Stimulated activated CD4-positive, alpha-beta T cell treated with anti-CD3 and anti-CD28 coated beads, TNF-alpha, amount 100 ng/mL, for 48 hours (primary cell): ENCODE measurements around the gene PRAMEF2.
"Not testable (repeated sequence)": the region's sequence is repeated elsewhere in the genome, so short reads cannot be mapped to it uniquely, and the experiment has no call there.

Experiments
- DNase-seq, 3 donors: peaks; one replicate each; pipeline ENCODE4 v3.0.0-alpha.2; 2020; ENCODE audit warnings: low read depth in 3 of 3

The PRAMEF2 gene

GRCh38 chr1:12856786-12857185 lies at the start of gene PRAMEF2:
PRAMEF2 (plus strand) TSS chr1:12857086; CDS start chr1:12859010, 1,924 bp downstream.
- DNase-seq: not testable (repeated sequence)

DNA sequence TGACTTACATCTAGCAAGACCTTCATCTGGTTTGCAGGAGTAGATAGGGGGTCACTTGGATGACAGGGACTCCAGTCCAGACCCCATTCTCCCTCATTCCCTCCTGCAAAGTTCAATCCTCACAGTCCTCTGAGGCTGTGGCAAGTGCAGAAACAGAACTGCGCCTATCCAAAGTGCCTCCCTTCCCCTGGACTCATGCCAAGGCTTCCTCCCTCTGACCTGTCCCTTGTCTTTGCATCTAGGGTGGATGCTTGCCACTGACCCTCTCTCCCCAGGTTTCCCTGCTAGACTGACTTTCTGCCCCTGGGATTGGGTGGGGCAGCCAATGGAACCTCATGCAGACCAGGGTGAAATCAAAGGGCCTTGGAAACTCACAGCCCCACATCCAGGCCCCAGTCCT lies 47.0 kb upstream of the PRAMEF2 start:
- no peak for DNase-seq

GRCh38 chr1:12810691-12811408 lies 46.0 kb upstream of the PRAMEF2 start:
- DNase-seq: no peak

- no peak for DNase-seq
These were observed 45.5 kb upstream of the PRAMEF2 start for GRCh38 chr1:12811409-12811784.

DNA sequence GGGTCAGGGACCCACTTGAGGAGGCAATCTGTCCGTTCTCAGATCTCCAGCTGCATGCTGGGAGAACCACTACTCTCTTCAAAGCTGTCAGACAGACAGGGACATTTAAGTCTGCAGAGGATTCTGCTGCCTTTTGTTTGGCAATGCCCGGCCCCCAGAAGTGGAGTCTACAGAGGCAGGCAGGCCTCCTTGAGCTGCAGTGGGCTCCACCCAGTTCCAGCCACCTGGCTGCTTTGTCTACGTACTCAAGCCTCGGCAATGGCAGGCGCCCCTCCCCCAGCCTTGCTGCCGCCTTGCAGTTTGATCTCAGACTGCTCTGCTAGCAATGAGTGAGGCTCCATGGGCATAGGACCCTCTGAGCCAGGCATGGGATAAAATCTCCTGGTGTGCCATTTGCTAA lies 37.8 kb upstream of the PRAMEF2 start:
- DNase-seq: not testable (repeated sequence)

GRCh38 chr1:12831310-12831709 lies 25.6 kb upstream of the PRAMEF2 start, which contains the start of gene PRAMEF11:
PRAMEF11 (minus strand) TSS chr1:12831410; CDS start chr1:12828789, 2,621 bp downstream.
- not testable (repeated sequence) for DNase-seq

- not testable (repeated sequence) for DNase-seq
These were observed 23.6 kb upstream of the PRAMEF2 start for GRCh38 chr1:12833251-12833650.

- DNase-seq: not testable (repeated sequence)
These were observed 8.3 kb upstream of the PRAMEF2 start, which contains the start of gene HNRNPCL1 for GRCh38 chr1:12848620-12849019. HNRNPCL1 (minus strand) TSS chr1:12848720; CDS start chr1:12848289, 431 bp downstream.

GRCh38 chr1:12851779-12852178 lies 5.1 kb upstream of the PRAMEF2 start:
- DNase-seq: no peak

- not testable (repeated sequence) for DNase-seq
These were observed 6.4 kb downstream of the PRAMEF2 start for GRCh38 chr1:12863131-12863880.

DNA sequence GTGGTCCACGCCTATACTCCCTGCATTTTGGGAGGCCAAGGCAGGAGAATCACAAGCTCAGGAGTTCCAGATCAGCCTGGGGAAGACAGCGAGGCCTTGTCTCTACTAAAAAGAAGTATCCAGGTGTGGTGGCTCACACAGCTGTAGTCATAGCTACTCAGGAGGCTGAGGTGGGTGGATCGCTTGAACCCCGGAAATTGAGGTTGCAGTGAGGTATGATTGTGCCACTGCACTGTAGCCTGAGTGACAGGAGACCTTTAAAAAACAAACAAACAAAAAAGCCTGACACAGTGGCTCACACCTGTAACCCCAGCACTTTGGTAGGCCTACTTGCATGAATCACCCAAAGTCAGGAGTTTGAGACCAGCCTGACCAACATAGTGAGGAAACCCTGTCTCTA lies 21.6 kb downstream of the PRAMEF2 start:
- not testable (repeated sequence) for DNase-seq

DNA sequence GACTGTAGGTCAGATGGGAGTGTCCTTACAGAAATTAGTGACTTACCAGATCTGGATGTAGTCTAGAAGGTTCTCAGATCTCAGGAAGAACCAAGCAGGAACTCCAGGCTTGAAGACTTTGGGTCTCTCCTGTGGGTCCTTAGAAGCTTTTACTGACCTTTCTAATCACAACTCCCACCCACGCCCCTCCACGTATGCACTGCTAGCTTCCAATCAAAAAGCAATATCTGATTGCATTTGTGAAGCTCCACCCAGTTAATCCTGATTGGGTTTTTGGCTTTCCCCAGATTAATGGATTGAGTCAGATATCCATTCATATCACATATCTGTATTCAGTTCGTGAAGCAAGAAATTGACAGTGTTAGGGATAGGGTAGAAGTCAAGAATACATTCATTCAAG lies 29.2 kb downstream of the PRAMEF2 start, which contains the start of gene PRAMEF4:
TSS of gene PRAMEF4 (minus strand) at position 101 of the 400 bp plus-strand sequence. CDS start 2,807 bp downstream, outside the sequence.
- not testable (repeated sequence) for DNase-seq

DNA sequence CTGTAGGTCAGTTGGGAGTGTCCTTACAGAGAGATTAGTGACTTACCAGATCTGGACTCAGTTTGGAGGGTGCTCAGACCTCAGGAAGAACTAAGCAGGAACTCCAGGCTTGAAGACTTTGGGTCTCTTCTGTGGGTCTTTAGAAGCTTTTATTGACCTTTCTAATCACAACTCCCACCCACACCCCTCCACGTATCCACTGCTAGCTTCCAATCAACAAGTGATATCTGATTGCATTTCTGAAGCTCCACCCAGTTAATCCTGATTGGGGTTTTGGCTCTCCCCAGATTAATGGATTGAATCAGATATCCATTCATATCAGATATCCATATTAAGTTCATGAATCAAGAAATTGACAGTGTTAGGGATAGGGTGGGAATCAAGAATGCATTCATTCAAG lies 41.3 kb downstream of the PRAMEF2 start, which contains the start of gene PRAMEF10:
TSS of gene PRAMEF10 (minus strand) at position 101 of the 400 bp plus-strand sequence. CDS start 2,423 bp downstream, outside the sequence.
- not testable (repeated sequence) for DNase-seq

DNA sequence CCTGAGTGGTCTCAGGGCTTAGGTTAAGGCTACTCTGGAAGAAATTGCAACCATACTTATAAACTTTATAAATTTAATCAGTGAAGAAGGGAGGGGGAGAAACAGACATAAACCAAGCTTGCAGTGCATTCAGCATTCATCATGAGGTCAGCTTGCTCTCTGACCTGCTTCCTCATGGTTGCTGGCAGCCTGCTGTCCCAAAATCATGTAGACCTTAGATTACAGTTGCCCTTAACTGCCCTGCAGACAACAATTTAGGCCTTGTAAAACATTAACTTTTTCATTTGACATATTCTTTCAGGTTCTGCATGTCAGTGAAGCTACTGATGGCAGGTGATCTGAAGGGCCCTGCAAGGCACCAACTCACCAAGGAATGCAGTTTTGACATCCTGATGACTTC lies 42.3 kb downstream of the PRAMEF2 start:
- DNase-seq: not testable (repeated sequence)

- DNase-seq: not testable (repeated sequence)
These were observed 47.1 kb downstream of the PRAMEF2 start for GRCh38 chr1:12903793-12904572.
